Breast epithelium (tissue), 4 donors: ENCODE measurements around the gene TOR4A. TPM values are rescaled to one million over a fixed set of nuclear protein-coding genes. Genes with fewer than 3 reads are reported as not detected.

Experiments used
- DNase-seq, 2 donors: peaks; one replicate each; pipeline ENCODE4 v3.0.0-alpha.2; 2019; ENCODE audit warnings: low spot score in 2 of 2
- H3K27ac ChIP-seq, 2 donors: fragments of 200-600 bp; sonication (generic) in 1 of 2; one replicate each; pipeline ENCODE4 v1.5.1; 2016 to 2019; ENCODE audit warnings: mild to moderate bottlenecking in 1 of 2
- H3K27me3 ChIP-seq, 2 donors: fragments of 200-600 bp; sonication (generic) in 1 of 2; one replicate each; pipeline versions ENCODE4 v1.5.1 to v1.6.0; 2017 to 2019; ENCODE audit warnings: control low read depth in 1 of 2, mild to moderate bottlenecking in 1 of 2
- H3K36me3 ChIP-seq: fragments of 200-600 bp; one replicate; pipeline ENCODE4 v1.5.1; 2019
- H3K4me1 ChIP-seq, 2 donors: fragments of 200-600 bp; sonication (generic); one replicate each; pipeline ENCODE4 v1.5.1; 2016 to 2019; ENCODE audit warnings: control low read depth in 1 of 2
- H3K4me3 ChIP-seq, 3 donors: fragments of 200-600 bp; sonication (generic); 1 replicate in 2 of 3; 2 replicates in 1 of 3; pipeline ENCODE4 v1.5.1; 2016 to 2019; ENCODE audit warnings: mild to moderate bottlenecking in 3 of 3, moderate library complexity in 2 of 3
- H3K9me3 ChIP-seq, 2 donors: fragments of 200-600 bp; sonication (generic) in 1 of 2; one replicate each; pipeline ENCODE4 v1.5.1; 2016 to 2019; ENCODE audit warnings: control low read depth in 1 of 2
- POLR2A ChIP-seq: fragments of 450-650 bp; IDR thresholded peaks from one replicate; pipeline ENCODE4 v1.6.1; 2016; ENCODE audit warnings: antibody characterized with exemption, mild to moderate bottlenecking, moderate library complexity
- POLR2AphosphoS5 ChIP-seq, 3 donors: sonication (generic); formaldehyde crosslinking; IDR thresholded peaks; one replicate each; pipeline ENCODE4 v1.6.1; 2017; ENCODE audit warnings: antibody characterized with exemption in 3 of 3
- intact Hi-C: fragments of 100-400 bp; cut with DNase I; formaldehyde crosslinking; loops from one replicate; pipeline ENCODE4 v1.15.1; 2023; ENCODE audit warnings: low total_unique reads
- total RNA-seq, 3 donors: library from RNA; depleted of rRNA; stranded (reverse); fragments of >200 nt; gene quantifications; one replicate each; pipeline ENCODE4 v1.1.0, GENCODE V29; 2016
- TF ChIP-seq, protein P1 (sequence below), 3 donors: fragments of 450-650 bp; IDR thresholded peaks; one replicate each; pipeline ENCODE4 v1.5.1; 2016 to 2017; ENCODE audit warnings: antibody characterized with exemption in 3 of 3, mild to moderate bottlenecking in 3 of 3, moderate library complexity in 3 of 3

TOR4A gene
- total RNA-seq, 3 donors from 2014 or later = 2.9 to 5.4 (median 3.7) TPM

DNA sequence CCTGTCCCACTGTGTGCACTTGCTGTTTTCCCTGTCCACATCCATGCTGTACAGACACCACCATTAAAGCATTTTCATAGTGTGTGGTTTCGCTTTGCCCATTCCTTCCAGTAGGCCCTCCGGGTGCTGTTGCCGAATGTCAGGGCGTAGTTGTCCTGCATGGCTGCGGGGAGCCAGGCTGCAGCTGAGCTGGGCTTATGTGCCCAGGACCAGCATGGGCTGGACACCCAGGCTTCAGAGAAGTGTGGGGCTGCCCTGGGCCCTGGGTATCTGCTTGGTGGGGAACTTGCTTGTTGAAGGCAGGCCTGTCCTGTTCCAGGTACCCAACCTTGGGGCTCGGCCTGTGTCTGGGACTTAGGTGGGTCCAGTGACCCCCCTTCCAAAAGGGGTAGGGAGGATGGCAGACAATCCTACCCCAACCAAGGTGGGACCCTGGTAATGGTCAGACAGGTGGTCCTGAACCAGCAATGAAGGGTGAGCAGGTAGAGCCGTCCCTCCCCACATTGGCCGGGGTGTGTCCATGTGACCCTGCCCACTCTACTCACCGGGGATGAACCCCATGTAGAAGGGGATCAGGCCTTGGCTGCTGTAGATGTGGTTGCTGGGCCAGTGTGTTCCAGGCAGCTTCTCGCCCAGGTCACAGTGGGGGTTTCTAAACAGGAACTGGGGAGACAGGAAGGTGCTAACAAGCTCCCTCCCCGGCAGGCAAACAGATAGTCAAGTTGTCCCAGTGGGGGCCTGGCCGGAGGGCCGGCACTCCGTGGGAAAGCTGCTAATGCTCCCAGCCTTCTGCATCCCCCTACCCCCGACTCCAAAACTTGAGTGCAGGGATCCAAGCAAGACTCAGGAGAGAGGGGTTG lies 33.7 kb upstream of the TOR4A start:
- intact Hi-C loops = no loop called here
- no peaks in the 10 kb centered on the region for H3K9me3 ChIP-seq
- peaks cover 5 to 6% of the 10 kb centered on the region in 2 donors for H3K4me1 ChIP-seq
- peak overlapping the region in 1 of 2 donors; percentile 30 for H3K27ac ChIP-seq
- no peak for DNase-seq
- TF ChIP-seq POLR2A (no peak), POLR2AphosphoS5 (IDR thresholded peaks at IDR 0.05) (no peak)
- TF ChIP-seq, protein P1, sequence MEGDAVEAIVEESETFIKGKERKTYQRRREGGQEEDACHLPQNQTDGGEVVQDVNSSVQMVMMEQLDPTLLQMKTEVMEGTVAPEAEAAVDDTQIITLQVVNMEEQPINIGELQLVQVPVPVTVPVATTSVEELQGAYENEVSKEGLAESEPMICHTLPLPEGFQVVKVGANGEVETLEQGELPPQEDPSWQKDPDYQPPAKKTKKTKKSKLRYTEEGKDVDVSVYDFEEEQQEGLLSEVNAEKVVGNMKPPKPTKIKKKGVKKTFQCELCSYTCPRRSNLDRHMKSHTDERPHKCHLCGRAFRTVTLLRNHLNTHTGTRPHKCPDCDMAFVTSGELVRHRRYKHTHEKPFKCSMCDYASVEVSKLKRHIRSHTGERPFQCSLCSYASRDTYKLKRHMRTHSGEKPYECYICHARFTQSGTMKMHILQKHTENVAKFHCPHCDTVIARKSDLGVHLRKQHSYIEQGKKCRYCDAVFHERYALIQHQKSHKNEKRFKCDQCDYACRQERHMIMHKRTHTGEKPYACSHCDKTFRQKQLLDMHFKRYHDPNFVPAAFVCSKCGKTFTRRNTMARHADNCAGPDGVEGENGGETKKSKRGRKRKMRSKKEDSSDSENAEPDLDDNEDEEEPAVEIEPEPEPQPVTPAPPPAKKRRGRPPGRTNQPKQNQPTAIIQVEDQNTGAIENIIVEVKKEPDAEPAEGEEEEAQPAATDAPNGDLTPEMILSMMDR (IDR thresholded peaks at IDR 0.05) = no peak
- no peak overlapping the region for H3K4me3 ChIP-seq
- no peaks in the 10 kb centered on the region for H3K36me3 ChIP-seq
- no peaks in the 10 kb centered on the region for H3K27me3 ChIP-seq

DNA sequence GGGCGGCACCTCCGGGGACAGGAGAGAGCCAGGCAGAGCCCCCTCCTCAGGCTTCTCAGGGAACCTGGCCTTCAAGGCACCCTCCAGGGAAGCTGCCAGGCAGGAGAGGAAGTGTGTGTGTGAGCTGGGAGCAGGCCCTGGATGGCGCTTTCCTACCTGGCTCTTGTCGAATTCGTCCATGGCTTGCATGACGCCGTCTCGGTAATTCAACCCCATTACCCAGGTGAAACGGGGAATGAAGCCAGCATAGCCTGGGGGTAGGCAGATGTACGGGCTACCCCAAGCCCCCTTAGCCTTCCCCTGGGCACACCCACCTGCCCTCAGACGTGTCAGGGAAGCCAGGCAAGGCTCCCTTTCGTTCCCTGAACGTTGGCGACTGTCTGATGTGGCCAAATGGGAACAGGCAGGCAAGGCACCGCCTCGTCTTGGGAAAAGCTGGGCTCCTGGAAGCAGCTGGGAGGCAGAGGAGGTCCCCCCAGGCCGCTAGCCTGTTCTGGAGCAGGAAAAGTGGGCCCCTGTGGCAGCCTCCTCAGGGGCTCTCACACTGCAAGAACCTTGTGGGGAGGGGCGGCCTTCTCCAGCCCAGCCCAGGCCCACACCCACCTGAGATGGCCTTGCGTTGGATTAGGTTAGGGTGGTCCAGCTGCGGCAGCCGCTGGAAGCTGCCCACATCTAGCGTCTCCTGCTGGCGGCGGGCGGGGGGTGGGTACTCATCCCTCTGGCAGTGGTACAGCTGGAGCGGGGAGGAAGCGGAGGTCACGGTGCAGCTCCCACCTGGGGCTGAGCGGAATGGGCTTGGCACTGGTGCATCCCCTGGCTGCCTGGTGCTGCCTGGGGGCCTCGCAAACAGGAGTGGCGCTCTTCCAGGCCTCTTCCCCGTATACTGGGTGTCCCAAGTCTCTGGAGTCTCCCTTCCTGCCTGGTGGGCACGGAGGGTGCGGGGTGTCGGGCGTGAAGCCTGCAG lies 32.8 kb upstream of the TOR4A start:
- intact Hi-C loops = no loop called here
- Histone ChIP-seq H3K4me1 (peaks cover 5 to 6% of the 10 kb centered on the region in 2 donors), H3K4me3 (no peak overlapping the region), H3K27me3 (no peaks in the 10 kb centered on the region), H3K36me3 (no peaks in the 10 kb centered on the region), H3K27ac (no peak overlapping the region), H3K9me3 (no peaks in the 10 kb centered on the region)
- TF ChIP-seq POLR2AphosphoS5 (IDR thresholded peaks at IDR 0.05) = peak in 1 of 3 donors; percentile 28
- TF ChIP-seq, protein P1 (IDR thresholded peaks at IDR 0.05) = no peak
- DNase-seq = no peak

- intact Hi-C loops = no loop called here
- TF ChIP-seq POLR2A (no peak), POLR2AphosphoS5 (IDR thresholded peaks at IDR 0.05) (no peak)
- TF ChIP-seq, protein P1 (IDR thresholded peaks at IDR 0.05) = no peak
- no peaks in the 10 kb centered on the region for H3K27me3 ChIP-seq
- H3K36me3 ChIP-seq = no peaks in the 10 kb centered on the region
- no peak for DNase-seq
- no peak overlapping the region for H3K4me3 ChIP-seq
- no peak overlapping the region for H3K27ac ChIP-seq
- H3K4me1 ChIP-seq = peaks cover 5 to 6% of the 10 kb centered on the region in 2 donors
- H3K9me3 ChIP-seq = no peaks in the 10 kb centered on the region
Measured at GRCh38 chr9:137245450-137246421, 31.8 kb upstream of the TOR4A start.

DNA sequence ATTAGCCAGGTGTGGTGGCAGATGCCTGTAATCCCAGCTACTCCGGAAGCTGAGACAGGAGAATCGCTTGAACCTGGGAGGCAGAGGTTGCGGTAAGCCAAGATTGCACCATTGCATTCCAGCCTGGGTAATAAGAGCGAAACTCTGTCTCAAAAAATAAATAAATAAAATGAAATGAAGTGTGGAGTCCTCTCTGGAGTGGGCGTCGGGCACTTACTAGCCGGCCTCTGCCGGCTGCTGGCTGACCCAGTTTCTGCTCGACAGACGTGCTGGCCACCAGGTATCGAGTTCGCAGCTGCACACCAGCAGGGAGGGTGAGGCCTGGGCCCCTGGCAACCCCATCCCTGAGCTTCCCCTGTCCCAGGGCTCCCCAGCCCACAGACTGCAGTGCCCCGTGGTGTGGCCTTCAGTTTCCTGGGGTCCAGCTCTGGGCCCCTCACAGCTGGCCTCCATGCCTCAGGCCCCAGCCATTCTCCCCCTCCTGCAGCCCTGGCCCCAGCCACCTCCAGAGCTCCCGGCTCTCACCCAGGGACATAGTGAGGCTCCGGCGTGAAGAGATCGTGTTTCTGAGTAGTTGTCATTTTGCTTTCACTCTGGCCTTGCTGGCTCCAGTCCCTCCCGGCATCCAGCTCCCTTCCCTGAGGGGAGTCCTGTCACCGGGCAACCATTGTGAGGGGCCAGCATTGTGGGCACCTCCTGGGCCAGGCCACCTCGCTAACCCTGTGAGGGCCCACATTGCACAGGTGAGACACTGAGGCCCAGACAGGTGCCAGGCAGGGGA lies 30.2 kb upstream of the TOR4A start:
- Histone ChIP-seq H3K4me3 (no peak overlapping the region), H3K4me1 (peaks cover 2 to 3% of the 10 kb centered on the region in 2 donors), H3K9me3 (no peaks in the 10 kb centered on the region), H3K27me3 (no peaks in the 10 kb centered on the region), H3K36me3 (no peaks in the 10 kb centered on the region), H3K27ac (no peak overlapping the region)
- intact Hi-C loops = no loop called here
- DNase-seq = no peak
- TF ChIP-seq, protein P1 (IDR thresholded peaks at IDR 0.05) = no peak
- TF ChIP-seq POLR2AphosphoS5 (IDR thresholded peaks at IDR 0.05) (no peak), POLR2A (no peak)
